IMR-90 (cell line): Measurements from ENCODE around the gene PTPRO. TPM values are rescaled to one million over a fixed set of nuclear protein-coding genes. Genes with fewer than 3 reads are reported as not detected.

Experiments used
- ATAC-seq: fragments of 200-7000 bp; cut with Tn5 transposase; 2 replicates; pipeline ENCODE4 v1.9.1; 2020; ENCODE audit warnings: low read depth, mild to moderate bottlenecking, moderate library complexity
- BruUV-seq: library from RNA; stranded (reverse); fragments of 400-500 nt; replicated peaks from 2 replicates; lab custom pipeline; 2021; lab: Mats Ljungman, UMichigan
- CTCF ChIA-PET: fragments of 300-600 bp; formaldehyde crosslinking; extraction: SDS; loops from one replicate; lab custom pipeline; 2021; ENCODE audit warnings: antibody characterized with exemption; lab: Yijun Ruan, JAX
- POLR2A ChIA-PET: fragments of 300-600 bp; sonication (Branson Sonifier 250); formaldehyde crosslinking; loops from one replicate; lab custom pipeline; 2022; ENCODE audit warnings: antibody characterized with exemption; ENCODE audit not compliant: unreplicated experiment; lab: Charles Lee
- DNase-seq: peaks from one replicate; pipeline ENCODE4 v3.0.0; 2013
- H2AFZ ChIP-seq: replicated peaks from 2 replicates; pipeline ENCODE3; 2013; ENCODE audit warnings: low read length, mild to moderate bottlenecking; ENCODE audit not compliant: poor library complexity
- H2AK5ac ChIP-seq: 2 replicates; pipeline ENCODE4 v1.6.1; 2013; ENCODE audit warnings: low read depth, low read length, inconsistent platforms
- H2AK9ac ChIP-seq: replicated peaks from 2 replicates; pipeline ENCODE3; 2013; ENCODE audit warnings: mild to moderate bottlenecking, low read depth, low read length, moderate library complexity; ENCODE audit not compliant: poor library complexity
- H2BK120ac ChIP-seq: 2 replicates; pipeline ENCODE4 v1.6.1; 2013; ENCODE audit warnings: low read depth, low read length, inconsistent platforms
- H2BK15ac ChIP-seq: 3 replicates; pipeline ENCODE4 v1.6.1; 2013; ENCODE audit warnings: low read depth, low read length, inconsistent platforms
- H2BK20ac ChIP-seq: 2 replicates; pipeline ENCODE4 v1.6.1; 2013; ENCODE audit warnings: low read depth, mild to moderate bottlenecking, inconsistent platforms, low read length, moderate library complexity
- H2BK5ac ChIP-seq: 2 replicates; pipeline ENCODE4 v1.6.1; 2013; ENCODE audit warnings: mild to moderate bottlenecking, low read depth, low read length, inconsistent platforms; ENCODE audit not compliant: poor library complexity, severe bottlenecking
- H3K14ac ChIP-seq: replicated peaks from 2 replicates; pipeline ENCODE4 v1.6.1; 2013; ENCODE audit warnings: low read depth, low read length, inconsistent platforms
- H3K18ac ChIP-seq: 2 replicates; pipeline ENCODE4 v1.6.1; 2013; ENCODE audit warnings: low read depth, low read length, control low read depth
- H3K23ac ChIP-seq: 2 replicates; pipeline ENCODE4 v1.6.1; 2013; ENCODE audit warnings: low read depth, low read length, inconsistent platforms
- H3K27ac ChIP-seq: 2 replicates; pipeline ENCODE4 v1.5.1; 2013; ENCODE audit warnings: mild to moderate bottlenecking, control low read depth, low read length; ENCODE audit not compliant: insufficient read depth
- H3K27me3 ChIP-seq: 2 replicates; pipeline ENCODE4 v1.6.1; 2013; ENCODE audit warnings: low read length; ENCODE audit not compliant: control insufficient read depth, insufficient read depth
- H3K36me3 ChIP-seq: 2 replicates; pipeline ENCODE4 v1.6.1; 2013; ENCODE audit warnings: low read length, mixed read lengths; ENCODE audit not compliant: control insufficient read depth, insufficient read depth
- H3K4ac ChIP-seq: 2 replicates; pipeline ENCODE4 v1.6.1; 2013; ENCODE audit warnings: low read depth, low read length, inconsistent platforms
- H3K4me1 ChIP-seq: 2 replicates; pipeline ENCODE4 v1.6.1; 2013; ENCODE audit warnings: low read length, mixed read lengths; ENCODE audit not compliant: control insufficient read depth, insufficient read depth
- H3K4me2 ChIP-seq: 2 replicates; pipeline ENCODE4 v1.6.1; 2013; ENCODE audit warnings: low read depth, mild to moderate bottlenecking, control low read depth, low read length, moderate library complexity
- H3K4me3 ChIP-seq: 2 replicates; pipeline ENCODE4 v1.5.1; 2013; ENCODE audit warnings: low read depth, mild to moderate bottlenecking, control low read depth, low read length, moderate library complexity; ENCODE audit not compliant: insufficient read depth
- H3K56ac ChIP-seq: 2 replicates; pipeline ENCODE4 v1.6.1; 2013; ENCODE audit warnings: low read length, inconsistent platforms; ENCODE audit not compliant: insufficient read depth; ENCODE audit errors: extremely low read depth
- H3K79me1 ChIP-seq, 2 experiments: 2 replicates each; pipeline ENCODE4 v1.6.1; 2013; ENCODE audit warnings: low read length in 2 of 2, inconsistent platforms in 1 of 2, low read depth in 1 of 2
- H3K9ac ChIP-seq: 2 replicates; pipeline ENCODE4 v1.6.1; 2013; ENCODE audit warnings: low read depth, low read length, control low read depth
- H3K9me1 ChIP-seq: 2 replicates; pipeline ENCODE4 v1.6.1; 2013; ENCODE audit warnings: low read length, inconsistent platforms; ENCODE audit not compliant: insufficient read depth
- H3K9me3 ChIP-seq: 2 replicates; pipeline ENCODE4 v1.6.1; 2013; ENCODE audit warnings: low read length; ENCODE audit not compliant: control insufficient read depth, insufficient read depth
- H4K20me1 ChIP-seq: 2 replicates; pipeline ENCODE4 v1.6.1; 2013; ENCODE audit warnings: low read length, inconsistent platforms; ENCODE audit not compliant: insufficient read depth
- H4K5ac ChIP-seq: 2 replicates; pipeline ENCODE4 v1.6.1; 2013; ENCODE audit warnings: mild to moderate bottlenecking, low read depth, low read length, control low read depth
- H4K8ac ChIP-seq, 2 experiments: 2 replicates each; pipeline ENCODE4 v1.6.1; 2013; ENCODE audit warnings: low read depth in 2 of 2, low read length in 2 of 2, control low read depth in 1 of 2, inconsistent platforms in 1 of 2
- H4K91ac ChIP-seq: 2 replicates; pipeline ENCODE4 v1.6.1; 2013; ENCODE audit warnings: low read depth, low read length, inconsistent platforms; ENCODE audit not compliant: insufficient read depth
- BHLHE40 ChIP-seq: fragments of 150-350 bp; IDR thresholded peaks from 2 replicates; pipeline ENCODE4 v1.6.1; 2016; ENCODE audit warnings: mild to moderate bottlenecking, low read depth, low read length
- CEBPB ChIP-seq: IDR thresholded peaks from 2 replicates; pipeline ENCODE4 v1.6.1; 2012; ENCODE audit warnings: low read depth, low read length, improper control_type of control experiment
- CHD1 ChIP-seq: IDR thresholded peaks from 2 replicates; pipeline ENCODE4 v1.6.1; 2012; ENCODE audit warnings: low read depth, low read length, improper control_type of control experiment
- FOS ChIP-seq: fragments of 150-350 bp; IDR thresholded peaks from 2 replicates; pipeline ENCODE4 v1.6.1; 2016; ENCODE audit warnings: low read depth, low read length
- MAFK ChIP-seq: IDR thresholded peaks from 2 replicates; pipeline ENCODE4 v1.6.1; 2012; ENCODE audit warnings: low read depth, low read length, improper control_type of control experiment
- MAZ ChIP-seq: IDR thresholded peaks from 2 replicates; pipeline ENCODE4 v1.6.1; 2012; ENCODE audit warnings: low read depth, mild to moderate bottlenecking, low read length, improper control_type of control experiment, moderate library complexity, borderline replicate concordance
- MXI1 ChIP-seq: IDR thresholded peaks from 2 replicates; pipeline ENCODE4 v1.6.1; 2012; ENCODE audit warnings: low read depth, mild to moderate bottlenecking, low read length, moderate library complexity, borderline replicate concordance
- NFE2L2 ChIP-seq: fragments of 150-350 bp; IDR thresholded peaks from 2 replicates; pipeline ENCODE4 v1.6.1; 2016; ENCODE audit warnings: low read depth, mild to moderate bottlenecking, low read length
- POLR2A ChIP-seq: IDR thresholded peaks from 2 replicates; pipeline ENCODE4 v1.6.1; 2012; ENCODE audit warnings: mild to moderate bottlenecking, low read depth, low read length
- RAD21 ChIP-seq: IDR thresholded peaks from 2 replicates; pipeline ENCODE4 v1.6.1; 2012; ENCODE audit warnings: low read length, improper control_type of control experiment
- RCOR1 ChIP-seq: IDR thresholded peaks from 2 replicates; pipeline ENCODE4 v1.6.1; 2012; ENCODE audit warnings: mild to moderate bottlenecking, low read length, improper control_type of control experiment; ENCODE audit not compliant: insufficient replicate concordance
- RFX5 ChIP-seq: IDR thresholded peaks from 2 replicates; pipeline ENCODE4 v1.8.0; 2012; ENCODE audit warnings: low read depth, mild to moderate bottlenecking, low read length, moderate library complexity
- SMC3 ChIP-seq: fragments of 150-350 bp; IDR thresholded peaks from 2 replicates; pipeline ENCODE4 v1.6.1; 2016; ENCODE audit warnings: low read depth, mild to moderate bottlenecking, antibody characterized with exemption, low read length, moderate library complexity
- USF2 ChIP-seq: fragments of 150-350 bp; IDR thresholded peaks from 2 replicates; pipeline ENCODE4 v1.6.1; 2017; ENCODE audit warnings: mild to moderate bottlenecking, antibody characterized with exemption, low read length, low read depth
- WGBS, 2 experiments: methylation state at CpG; one replicate each; pipeline versions ENCODE4 v1.1.5 to v1.1.7; 2013; ENCODE audit warnings: missing lambda C conversion rate in 2 of 2; ENCODE audit not compliant: insufficient read length in 1 of 2; ENCODE audit errors: extremely low coverage in 2 of 2; 5-methylcytosine and 5-hydroxymethylcytosine counted together
- dilution Hi-C: fragments of 300-500 bp; cut with HindIII; formaldehyde crosslinking; loops from one replicate; pipeline ENCODE4 v1.14.3; 2018; ENCODE audit warnings: low sequenced_read_pairs; ENCODE audit not compliant: unreplicated experiment
- in situ Hi-C: fragments of 300-500 bp; cut with MboI; formaldehyde crosslinking; loops from 3 replicates; pipeline ENCODE4 v1.14.3; 2019; ENCODE audit warnings: low sequenced_read_pairs, inconsistent platforms, mixed read lengths
- intact Hi-C: fragments of 100-400 bp; cut with micrococcal nuclease; formaldehyde crosslinking; loops from 2 replicates; pipeline ENCODE4 v1.10.0; 2022
- polyA plus RNA-seq, 3 experiments: library from polyadenylated mRNA; depleted of rRNA; stranded (reverse); fragments of >200 nt; gene quantifications; 2 replicates each; pipeline ENCODE4 v1.2.3, GENCODE V29; 2012; ENCODE audit warnings: low replicate concordance in 1 of 3
- total RNA-seq: library from RNA; depleted of rRNA; stranded (reverse); fragments of >200 nt; gene quantifications from 2 replicates; pipeline ENCODE4 v1.2.3, GENCODE V29; 2012
- TF ChIP-seq, protein P1 (sequence below): fragments of 150-350 bp; IDR thresholded peaks from 2 replicates; pipeline ENCODE4 v1.6.1; 2016; ENCODE audit warnings: low read depth, mild to moderate bottlenecking, low read length, moderate library complexity, borderline replicate concordance
- TF ChIP-seq, protein P2 (sequence below): conservative IDR thresholded peaks from 2 replicates; pipeline ENCODE4 v1.5.1; 2012; ENCODE audit warnings: mild to moderate bottlenecking, low read depth, low read length, improper control_type of control experiment

PTPRO gene
- total and polyA plus RNA-seq, 2 of the 4 experiments (the other 2 are of a cell fraction): 0.03 to 0.18 TPM

GRCh38 chr12:15429262-15429661, 107.0 kb downstream of the PTPRO start:
- Histone ChIP-seq H4K20me1 (no peaks in the 10 kb centered on the region), H3K79me1 (no peaks in the 10 kb centered on the region), H2BK5ac (no peak overlapping the region), H3K27ac (no peak overlapping the region), H2BK20ac (no peak overlapping the region), H4K91ac (no peak overlapping the region), H3K4me3 (no peak overlapping the region), H3K14ac (no peak overlapping the region), H2BK15ac (no peak overlapping the region), H3K9ac (no peak overlapping the region), H4K5ac (no peak overlapping the region), H3K4me1 (no peaks in the 10 kb centered on the region), H3K56ac (no peak overlapping the region), H3K9me3 (no peaks in the 10 kb centered on the region), H3K4ac (no peak overlapping the region), H2BK120ac (no peak overlapping the region), H2AFZ (no peak overlapping the region), H4K8ac (no peak overlapping the region), H3K36me3 (no peaks in the 10 kb centered on the region), H2AK5ac (no peak overlapping the region), H2AK9ac (no peak overlapping the region), H3K18ac (no peak overlapping the region), H3K27me3 (no peaks in the 10 kb centered on the region), H3K4me2 (no peak overlapping the region), H3K23ac (no peak overlapping the region), H3K9me1 (no peaks in the 10 kb centered on the region)
- no peak for ATAC-seq
- no TSS peak for BruUV-seq
- ChIA-PET CTCF (no interaction called here), POLR2A (no interaction called here)
- DNase-seq: no peak
- in situ Hi-C loops: no loop called here
- TF ChIP-seq MAZ (no peak), MAFK (no peak), USF2 (no peak), NFE2L2 (no peak), POLR2A (no peak), FOS (no peak), CEBPB (no peak), SMC3 (no peak), MXI1 (no peak), CHD1 (no peak), RCOR1 (no peak), BHLHE40 (no peak), RAD21 (no peak), RFX5 (no peak)
- TF ChIP-seq, protein P1, sequence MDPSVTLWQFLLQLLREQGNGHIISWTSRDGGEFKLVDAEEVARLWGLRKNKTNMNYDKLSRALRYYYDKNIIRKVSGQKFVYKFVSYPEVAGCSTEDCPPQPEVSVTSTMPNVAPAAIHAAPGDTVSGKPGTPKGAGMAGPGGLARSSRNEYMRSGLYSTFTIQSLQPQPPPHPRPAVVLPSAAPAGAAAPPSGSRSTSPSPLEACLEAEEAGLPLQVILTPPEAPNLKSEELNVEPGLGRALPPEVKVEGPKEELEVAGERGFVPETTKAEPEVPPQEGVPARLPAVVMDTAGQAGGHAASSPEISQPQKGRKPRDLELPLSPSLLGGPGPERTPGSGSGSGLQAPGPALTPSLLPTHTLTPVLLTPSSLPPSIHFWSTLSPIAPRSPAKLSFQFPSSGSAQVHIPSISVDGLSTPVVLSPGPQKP: no peak
- TF ChIP-seq, protein P2, sequence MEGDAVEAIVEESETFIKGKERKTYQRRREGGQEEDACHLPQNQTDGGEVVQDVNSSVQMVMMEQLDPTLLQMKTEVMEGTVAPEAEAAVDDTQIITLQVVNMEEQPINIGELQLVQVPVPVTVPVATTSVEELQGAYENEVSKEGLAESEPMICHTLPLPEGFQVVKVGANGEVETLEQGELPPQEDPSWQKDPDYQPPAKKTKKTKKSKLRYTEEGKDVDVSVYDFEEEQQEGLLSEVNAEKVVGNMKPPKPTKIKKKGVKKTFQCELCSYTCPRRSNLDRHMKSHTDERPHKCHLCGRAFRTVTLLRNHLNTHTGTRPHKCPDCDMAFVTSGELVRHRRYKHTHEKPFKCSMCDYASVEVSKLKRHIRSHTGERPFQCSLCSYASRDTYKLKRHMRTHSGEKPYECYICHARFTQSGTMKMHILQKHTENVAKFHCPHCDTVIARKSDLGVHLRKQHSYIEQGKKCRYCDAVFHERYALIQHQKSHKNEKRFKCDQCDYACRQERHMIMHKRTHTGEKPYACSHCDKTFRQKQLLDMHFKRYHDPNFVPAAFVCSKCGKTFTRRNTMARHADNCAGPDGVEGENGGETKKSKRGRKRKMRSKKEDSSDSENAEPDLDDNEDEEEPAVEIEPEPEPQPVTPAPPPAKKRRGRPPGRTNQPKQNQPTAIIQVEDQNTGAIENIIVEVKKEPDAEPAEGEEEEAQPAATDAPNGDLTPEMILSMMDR: no peak
- intact Hi-C loops: no loop called here
- 43% methylated on average over 1 of the region's 1 CpG; no CpG with 5 or more reads in 1 of the 2 experiments for WGBS, 2 experiments
- dilution Hi-C loops: no loop called here
